IMR-90 (cell line): ENCODE results near the gene PRRC2B. TPM values are rescaled to one million over a fixed set of nuclear protein-coding genes. Genes with fewer than 3 reads are reported as not detected.

Experiments
- ATAC-seq: fragments of 200-7000 bp; cut with Tn5 transposase; 2 replicates; pipeline ENCODE4 v1.9.1; 2020; ENCODE audit warnings: low read depth, mild to moderate bottlenecking, moderate library complexity
- BruUV-seq: library from RNA; stranded (reverse); fragments of 400-500 nt; replicated peaks from 2 replicates; lab custom pipeline; 2021; lab: Mats Ljungman, UMichigan
- CTCF ChIA-PET: fragments of 300-600 bp; formaldehyde crosslinking; extraction: SDS; loops from one replicate; lab custom pipeline; 2021; ENCODE audit warnings: antibody characterized with exemption; lab: Yijun Ruan, JAX
- POLR2A ChIA-PET: fragments of 300-600 bp; sonication (Branson Sonifier 250); formaldehyde crosslinking; loops from one replicate; lab custom pipeline; 2022; ENCODE audit warnings: antibody characterized with exemption; ENCODE audit not compliant: unreplicated experiment; lab: Charles Lee
- DNase-seq: peaks from one replicate; pipeline ENCODE4 v3.0.0; 2013
- H2AFZ ChIP-seq: replicated peaks from 2 replicates; pipeline ENCODE3; 2013; ENCODE audit warnings: low read length, mild to moderate bottlenecking; ENCODE audit not compliant: poor library complexity
- H2AK5ac ChIP-seq: 2 replicates; pipeline ENCODE4 v1.6.1; 2013; ENCODE audit warnings: low read depth, low read length, inconsistent platforms
- H2AK9ac ChIP-seq: replicated peaks from 2 replicates; pipeline ENCODE3; 2013; ENCODE audit warnings: mild to moderate bottlenecking, low read depth, low read length, moderate library complexity; ENCODE audit not compliant: poor library complexity
- H2BK120ac ChIP-seq: 2 replicates; pipeline ENCODE4 v1.6.1; 2013; ENCODE audit warnings: low read depth, low read length, inconsistent platforms
- H2BK15ac ChIP-seq: 3 replicates; pipeline ENCODE4 v1.6.1; 2013; ENCODE audit warnings: low read depth, low read length, inconsistent platforms
- H2BK20ac ChIP-seq: 2 replicates; pipeline ENCODE4 v1.6.1; 2013; ENCODE audit warnings: low read depth, mild to moderate bottlenecking, inconsistent platforms, low read length, moderate library complexity
- H2BK5ac ChIP-seq: 2 replicates; pipeline ENCODE4 v1.6.1; 2013; ENCODE audit warnings: mild to moderate bottlenecking, low read depth, low read length, inconsistent platforms; ENCODE audit not compliant: poor library complexity, severe bottlenecking
- H3K14ac ChIP-seq: replicated peaks from 2 replicates; pipeline ENCODE4 v1.6.1; 2013; ENCODE audit warnings: low read depth, low read length, inconsistent platforms
- H3K18ac ChIP-seq: 2 replicates; pipeline ENCODE4 v1.6.1; 2013; ENCODE audit warnings: low read depth, low read length, control low read depth
- H3K23ac ChIP-seq: 2 replicates; pipeline ENCODE4 v1.6.1; 2013; ENCODE audit warnings: low read depth, low read length, inconsistent platforms
- H3K27ac ChIP-seq: 2 replicates; pipeline ENCODE4 v1.5.1; 2013; ENCODE audit warnings: mild to moderate bottlenecking, control low read depth, low read length; ENCODE audit not compliant: insufficient read depth
- H3K27me3 ChIP-seq: 2 replicates; pipeline ENCODE4 v1.6.1; 2013; ENCODE audit warnings: low read length; ENCODE audit not compliant: control insufficient read depth, insufficient read depth
- H3K36me3 ChIP-seq: 2 replicates; pipeline ENCODE4 v1.6.1; 2013; ENCODE audit warnings: low read length, mixed read lengths; ENCODE audit not compliant: control insufficient read depth, insufficient read depth
- H3K4ac ChIP-seq: 2 replicates; pipeline ENCODE4 v1.6.1; 2013; ENCODE audit warnings: low read depth, low read length, inconsistent platforms
- H3K4me1 ChIP-seq: 2 replicates; pipeline ENCODE4 v1.6.1; 2013; ENCODE audit warnings: low read length, mixed read lengths; ENCODE audit not compliant: control insufficient read depth, insufficient read depth
- H3K4me2 ChIP-seq: 2 replicates; pipeline ENCODE4 v1.6.1; 2013; ENCODE audit warnings: low read depth, mild to moderate bottlenecking, control low read depth, low read length, moderate library complexity
- H3K4me3 ChIP-seq: 2 replicates; pipeline ENCODE4 v1.5.1; 2013; ENCODE audit warnings: low read depth, mild to moderate bottlenecking, control low read depth, low read length, moderate library complexity; ENCODE audit not compliant: insufficient read depth
- H3K56ac ChIP-seq: 2 replicates; pipeline ENCODE4 v1.6.1; 2013; ENCODE audit warnings: low read length, inconsistent platforms; ENCODE audit not compliant: insufficient read depth; ENCODE audit errors: extremely low read depth
- H3K79me1 ChIP-seq, 2 experiments: 2 replicates each; pipeline ENCODE4 v1.6.1; 2013; ENCODE audit warnings: low read length in 2 of 2, inconsistent platforms in 1 of 2, low read depth in 1 of 2
- H3K9ac ChIP-seq: 2 replicates; pipeline ENCODE4 v1.6.1; 2013; ENCODE audit warnings: low read depth, low read length, control low read depth
- H3K9me1 ChIP-seq: 2 replicates; pipeline ENCODE4 v1.6.1; 2013; ENCODE audit warnings: low read length, inconsistent platforms; ENCODE audit not compliant: insufficient read depth
- H3K9me3 ChIP-seq: 2 replicates; pipeline ENCODE4 v1.6.1; 2013; ENCODE audit warnings: low read length; ENCODE audit not compliant: control insufficient read depth, insufficient read depth
- H4K20me1 ChIP-seq: 2 replicates; pipeline ENCODE4 v1.6.1; 2013; ENCODE audit warnings: low read length, inconsistent platforms; ENCODE audit not compliant: insufficient read depth
- H4K5ac ChIP-seq: 2 replicates; pipeline ENCODE4 v1.6.1; 2013; ENCODE audit warnings: mild to moderate bottlenecking, low read depth, low read length, control low read depth
- H4K8ac ChIP-seq, 2 experiments: 2 replicates each; pipeline ENCODE4 v1.6.1; 2013; ENCODE audit warnings: low read depth in 2 of 2, low read length in 2 of 2, control low read depth in 1 of 2, inconsistent platforms in 1 of 2
- H4K91ac ChIP-seq: 2 replicates; pipeline ENCODE4 v1.6.1; 2013; ENCODE audit warnings: low read depth, low read length, inconsistent platforms; ENCODE audit not compliant: insufficient read depth
- CEBPB ChIP-seq: IDR thresholded peaks from 2 replicates; pipeline ENCODE4 v1.6.1; 2012; ENCODE audit warnings: low read depth, low read length, improper control_type of control experiment
- FOS ChIP-seq: fragments of 150-350 bp; IDR thresholded peaks from 2 replicates; pipeline ENCODE4 v1.6.1; 2016; ENCODE audit warnings: low read depth, low read length
- MAFK ChIP-seq: IDR thresholded peaks from 2 replicates; pipeline ENCODE4 v1.6.1; 2012; ENCODE audit warnings: low read depth, low read length, improper control_type of control experiment
- NFE2L2 ChIP-seq: fragments of 150-350 bp; IDR thresholded peaks from 2 replicates; pipeline ENCODE4 v1.6.1; 2016; ENCODE audit warnings: low read depth, mild to moderate bottlenecking, low read length
- RAD21 ChIP-seq: IDR thresholded peaks from 2 replicates; pipeline ENCODE4 v1.6.1; 2012; ENCODE audit warnings: low read length, improper control_type of control experiment
- WGBS, 2 experiments: methylation state at CpG; one replicate each; pipeline versions ENCODE4 v1.1.5 to v1.1.7; 2013; ENCODE audit warnings: missing lambda C conversion rate in 2 of 2; ENCODE audit not compliant: insufficient read length in 1 of 2; ENCODE audit errors: extremely low coverage in 2 of 2; 5-methylcytosine and 5-hydroxymethylcytosine counted together
- dilution Hi-C: fragments of 300-500 bp; cut with HindIII; formaldehyde crosslinking; loops from one replicate; pipeline ENCODE4 v1.14.3; 2018; ENCODE audit warnings: low sequenced_read_pairs; ENCODE audit not compliant: unreplicated experiment
- in situ Hi-C: fragments of 300-500 bp; cut with MboI; formaldehyde crosslinking; loops from 3 replicates; pipeline ENCODE4 v1.14.3; 2019; ENCODE audit warnings: low sequenced_read_pairs, inconsistent platforms, mixed read lengths
- intact Hi-C: fragments of 100-400 bp; cut with micrococcal nuclease; formaldehyde crosslinking; loops from 2 replicates; pipeline ENCODE4 v1.10.0; 2022
- polyA plus RNA-seq, 3 experiments: library from polyadenylated mRNA; depleted of rRNA; stranded (reverse); fragments of >200 nt; gene quantifications; 2 replicates each; pipeline ENCODE4 v1.2.3, GENCODE V29; 2012; ENCODE audit warnings: low replicate concordance in 1 of 3
- total RNA-seq: library from RNA; depleted of rRNA; stranded (reverse); fragments of >200 nt; gene quantifications from 2 replicates; pipeline ENCODE4 v1.2.3, GENCODE V29; 2012

PRRC2B gene
- total and polyA plus RNA-seq, 2 of the 4 experiments (the other 2 are of a cell fraction) = 19.4 to 39.1 TPM

GRCh38 chr9:131518553-131518952, 124.7 kb downstream of the PRRC2B start:
- H2AK5ac ChIP-seq = no peak overlapping the region
- no peak overlapping the region for H3K27ac ChIP-seq
- no peak overlapping the region for H3K4me2 ChIP-seq
- H3K9me3 ChIP-seq = no peaks in the 10 kb centered on the region
- ATAC-seq (no peak), DNase-seq (no peak)
- H3K4me1 ChIP-seq = no peaks in the 10 kb centered on the region
- no peak overlapping the region for H3K56ac ChIP-seq
- no peak overlapping the region for H4K5ac ChIP-seq
- no peak overlapping the region for H3K9ac ChIP-seq
- in situ Hi-C loops = no loop called here
- H4K8ac ChIP-seq = no peak overlapping the region
- BruUV-seq = no TSS peak
- 95% methylated on average over 15 of the region's 20 CpGs; no CpG with 5 or more reads in 1 of the 2 experiments for WGBS, 2 experiments
- no peaks in the 10 kb centered on the region for H3K79me1 ChIP-seq
- no peak overlapping the region for H2AK9ac ChIP-seq
- H2AFZ ChIP-seq = no peak overlapping the region
- H3K4me3 ChIP-seq = no peak overlapping the region
- ChIA-PET CTCF (no interaction called here), POLR2A (no interaction called here)
- no peak overlapping the region for H3K14ac ChIP-seq
- no peak overlapping the region for H2BK20ac ChIP-seq
- H2BK5ac ChIP-seq = no peak overlapping the region
- H2BK15ac ChIP-seq = no peak overlapping the region
- no peak overlapping the region for H3K23ac ChIP-seq
- peaks cover 81% of the 10 kb centered on the region for H3K36me3 ChIP-seq
- H3K18ac ChIP-seq = no peak overlapping the region
- no peaks in the 10 kb centered on the region for H3K27me3 ChIP-seq
- no peak overlapping the region for H2BK120ac ChIP-seq
- no peak overlapping the region for H4K91ac ChIP-seq
- H3K4ac ChIP-seq = no peak overlapping the region
- TF ChIP-seq FOS = no peak
- TF ChIP-seq MAFK = no peak
- TF ChIP-seq CEBPB = no peak
- TF ChIP-seq RAD21 = no peak
- no peak for TF ChIP-seq NFE2L2
- dilution Hi-C loops = no loop called here
- intact Hi-C loops = no loop called here
- no peaks in the 10 kb centered on the region for H4K20me1 ChIP-seq
- no peaks in the 10 kb centered on the region for H3K9me1 ChIP-seq
